Colon (tissue), 2 donors: ENCODE results near the gene OR51V1.
"Not testable (repeated sequence)": the region's sequence is repeated elsewhere in the genome, so short reads cannot be mapped to it uniquely, and the experiment has no call there.

Experiments
- FAIRE-seq: peaks from 2 replicates; lab custom pipeline; 2012; peaks lifted over from hg19 to GRCh38; lab: Jason Lieb, UNC
- donor health status: control.
- donor health status: control.

The OR51V1 gene, protein sequence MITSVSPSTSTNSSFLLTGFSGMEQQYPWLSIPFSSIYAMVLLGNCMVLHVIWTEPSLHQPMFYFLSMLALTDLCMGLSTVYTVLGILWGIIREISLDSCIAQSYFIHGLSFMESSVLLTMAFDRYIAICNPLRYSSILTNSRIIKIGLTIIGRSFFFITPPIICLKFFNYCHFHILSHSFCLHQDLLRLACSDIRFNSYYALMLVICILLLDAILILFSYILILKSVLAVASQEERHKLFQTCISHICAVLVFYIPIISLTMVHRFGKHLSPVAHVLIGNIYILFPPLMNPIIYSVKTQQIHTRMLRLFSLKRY

DNA sequence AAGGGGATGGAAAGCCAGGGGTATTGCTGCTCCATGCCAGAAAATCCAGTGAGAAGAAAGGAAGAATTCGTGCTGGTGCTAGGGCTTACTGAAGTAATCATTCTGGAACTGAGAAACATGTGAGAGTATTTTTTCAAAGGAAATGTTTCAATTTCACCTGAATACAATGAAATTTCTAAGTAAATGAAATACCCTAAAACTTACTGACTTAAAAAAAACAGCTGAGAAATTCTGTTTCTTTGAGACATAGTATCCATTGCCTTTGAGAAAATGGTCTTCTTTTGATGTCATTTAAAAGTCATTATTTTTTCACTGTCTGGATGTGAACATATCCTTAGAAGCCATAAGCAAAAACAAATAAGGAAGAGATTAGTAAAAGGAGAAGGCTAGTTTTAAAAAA, at the start of gene OR51V1:
Gene OR51V1 (minus strand): TSS at position 101 of the 400 bp plus-strand sequence. CDS start 0 bp downstream, at position 101.
- no peak for FAIRE-seq

DNA sequence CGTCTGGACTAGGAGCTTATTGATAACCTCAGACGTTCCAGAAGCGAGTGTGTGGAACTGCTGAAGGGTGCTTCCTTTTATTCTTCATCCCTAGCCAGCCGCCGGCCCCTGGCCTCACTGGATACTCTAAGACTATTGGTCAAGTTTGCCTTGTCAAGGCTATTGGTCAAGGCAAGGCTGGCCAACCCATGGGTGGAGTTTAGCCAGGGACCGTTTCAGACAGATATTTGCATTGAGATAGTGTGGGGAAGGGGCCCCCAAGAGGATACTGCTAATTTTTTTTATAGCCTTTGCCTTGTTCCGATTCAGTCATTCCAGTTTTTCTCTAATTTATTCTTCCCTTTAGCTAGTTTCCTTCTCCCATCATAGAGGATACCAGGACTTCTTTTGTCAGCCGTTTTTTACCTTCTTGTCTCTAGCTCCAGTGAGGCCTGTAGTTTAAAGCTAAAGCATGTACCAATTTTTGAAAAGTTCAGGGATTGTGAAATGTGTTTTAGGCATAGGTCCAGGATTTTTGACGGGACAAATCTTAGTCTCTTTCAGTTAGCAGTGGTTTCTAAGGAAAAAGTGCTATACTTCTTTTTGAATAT, 49.4 kb upstream of the OR51V1 start, which contains the start of gene HBG1:
Gene HBG1 (minus strand): TSS at position 51 of the 590 bp plus-strand sequence. CDS start 53 bp downstream, outside the sequence.
- not testable (repeated sequence) for FAIRE-seq

DNA sequence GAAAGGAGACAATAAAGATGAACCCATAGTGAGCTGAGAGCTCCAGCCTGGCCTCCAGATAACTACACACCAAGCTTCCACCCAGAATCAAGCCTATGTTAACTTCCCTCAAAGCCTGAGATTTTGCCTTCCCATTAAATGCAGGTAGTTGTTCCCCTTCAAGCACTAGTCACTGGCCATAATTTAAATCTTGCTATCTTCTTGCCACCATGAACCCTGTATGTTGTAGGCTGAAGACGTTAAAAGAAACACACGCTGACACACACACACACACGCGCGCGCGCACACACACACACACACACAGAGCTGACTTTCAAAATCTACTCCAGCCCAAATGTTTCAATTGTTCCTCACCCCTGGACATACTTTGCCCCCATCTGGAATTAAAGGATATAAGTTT, 48.0 kb upstream of the OR51V1 start:
- FAIRE-seq: not testable (repeated sequence)

DNA sequence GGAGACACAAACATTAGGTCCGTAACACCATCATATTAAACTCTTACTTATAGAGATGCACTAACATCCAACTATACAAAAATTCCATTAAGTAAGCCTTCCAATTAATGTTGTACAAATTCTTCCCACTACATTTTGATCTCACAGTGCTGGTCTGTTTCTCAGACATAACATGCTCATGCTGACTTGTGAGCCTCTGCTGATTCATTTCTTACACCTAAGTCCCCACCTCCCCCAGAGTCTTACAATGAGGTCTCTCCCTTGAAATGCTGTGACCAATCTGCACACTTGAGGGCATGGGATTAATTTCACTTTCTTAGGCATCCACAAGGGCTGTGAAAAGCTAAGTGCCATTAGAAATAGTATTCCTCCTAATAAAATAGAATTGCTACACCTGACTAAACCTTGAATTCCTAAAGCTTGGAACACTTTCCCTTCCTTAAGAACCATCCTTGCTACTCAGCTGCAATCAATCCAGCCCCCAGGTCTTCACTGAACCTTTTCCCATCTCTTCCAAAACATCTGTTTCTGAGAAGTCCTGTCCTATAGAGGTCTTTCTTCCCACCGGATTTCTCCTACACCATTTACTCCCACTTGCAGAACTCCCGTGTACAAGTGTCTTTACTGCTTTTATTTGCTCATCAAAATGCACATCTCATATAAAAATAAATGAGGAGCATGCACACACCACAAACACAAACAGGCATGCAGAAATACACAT, 47.1 kb upstream of the OR51V1 start:
- FAIRE-seq: no peak

DNA sequence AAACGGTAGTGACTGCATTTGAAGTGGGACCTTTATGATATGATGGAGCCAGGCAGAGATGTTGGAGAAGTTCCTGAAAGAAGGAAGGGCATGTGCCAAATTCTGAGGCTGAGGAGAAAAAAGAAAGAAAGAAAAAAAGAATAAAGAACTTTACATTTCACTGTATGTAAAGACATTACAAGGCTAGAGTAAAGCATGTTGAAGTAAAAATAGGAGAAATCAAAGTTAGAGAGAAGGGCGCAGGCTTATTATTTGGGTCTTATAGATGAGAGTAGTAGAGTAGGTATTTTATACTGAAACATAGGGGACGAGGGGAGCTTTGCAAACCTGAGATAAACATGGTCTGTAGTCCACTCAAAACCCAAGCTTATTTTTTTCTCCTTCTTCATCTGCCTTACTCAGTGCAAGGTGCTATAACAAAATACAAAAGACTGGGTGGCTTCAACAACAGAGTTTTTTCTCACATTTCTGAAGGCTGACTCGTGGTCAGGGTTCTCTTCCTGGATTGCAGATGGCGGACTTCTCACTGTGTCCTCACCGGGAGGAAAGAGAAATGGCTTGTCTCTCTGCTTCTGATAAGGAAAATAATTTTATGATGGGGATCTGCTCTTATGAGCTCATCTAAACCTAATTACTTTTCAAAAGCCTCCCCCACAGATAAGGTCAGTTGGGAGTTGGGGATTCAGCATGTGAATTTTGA, 46.4 kb upstream of the OR51V1 start:
- no peak for FAIRE-seq

DNA sequence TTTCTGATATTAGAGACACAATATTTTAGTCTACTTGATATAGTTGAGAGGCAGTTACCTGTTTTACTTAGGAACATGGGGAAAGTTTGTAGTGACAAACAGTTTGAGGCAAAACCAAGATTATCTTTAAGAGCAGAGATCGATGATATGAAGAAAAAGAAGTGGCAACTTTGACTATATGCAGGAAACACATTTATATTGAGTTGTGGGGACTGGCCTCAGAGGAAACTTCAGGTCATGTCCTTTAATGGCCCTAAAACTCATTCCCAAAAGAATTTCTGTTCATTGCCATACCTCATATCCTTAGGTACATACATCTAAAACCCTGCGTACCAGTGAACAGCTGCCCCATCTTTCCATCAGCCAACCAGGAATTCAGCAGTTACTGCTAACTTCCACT, 44.7 kb upstream of the OR51V1 start:
- no peak for FAIRE-seq

DNA sequence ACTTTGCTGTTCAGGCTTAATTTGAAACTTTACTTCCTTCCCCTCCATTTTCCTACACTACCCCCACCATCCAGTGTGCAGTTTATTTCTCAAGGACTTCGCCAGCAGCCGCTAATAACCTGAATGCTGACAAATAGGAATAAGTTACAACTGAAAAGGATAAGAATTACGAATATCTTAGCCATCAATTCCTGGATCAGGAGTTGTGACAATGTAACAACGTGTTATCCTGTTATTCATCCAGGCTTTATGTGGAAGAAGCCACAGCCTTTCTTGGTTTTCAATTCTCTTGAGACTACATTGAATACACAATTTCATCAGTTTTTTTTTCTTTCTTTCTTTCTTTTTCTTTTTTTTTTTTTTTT, 43.3 kb upstream of the OR51V1 start:
- FAIRE-seq: no peak

DNA sequence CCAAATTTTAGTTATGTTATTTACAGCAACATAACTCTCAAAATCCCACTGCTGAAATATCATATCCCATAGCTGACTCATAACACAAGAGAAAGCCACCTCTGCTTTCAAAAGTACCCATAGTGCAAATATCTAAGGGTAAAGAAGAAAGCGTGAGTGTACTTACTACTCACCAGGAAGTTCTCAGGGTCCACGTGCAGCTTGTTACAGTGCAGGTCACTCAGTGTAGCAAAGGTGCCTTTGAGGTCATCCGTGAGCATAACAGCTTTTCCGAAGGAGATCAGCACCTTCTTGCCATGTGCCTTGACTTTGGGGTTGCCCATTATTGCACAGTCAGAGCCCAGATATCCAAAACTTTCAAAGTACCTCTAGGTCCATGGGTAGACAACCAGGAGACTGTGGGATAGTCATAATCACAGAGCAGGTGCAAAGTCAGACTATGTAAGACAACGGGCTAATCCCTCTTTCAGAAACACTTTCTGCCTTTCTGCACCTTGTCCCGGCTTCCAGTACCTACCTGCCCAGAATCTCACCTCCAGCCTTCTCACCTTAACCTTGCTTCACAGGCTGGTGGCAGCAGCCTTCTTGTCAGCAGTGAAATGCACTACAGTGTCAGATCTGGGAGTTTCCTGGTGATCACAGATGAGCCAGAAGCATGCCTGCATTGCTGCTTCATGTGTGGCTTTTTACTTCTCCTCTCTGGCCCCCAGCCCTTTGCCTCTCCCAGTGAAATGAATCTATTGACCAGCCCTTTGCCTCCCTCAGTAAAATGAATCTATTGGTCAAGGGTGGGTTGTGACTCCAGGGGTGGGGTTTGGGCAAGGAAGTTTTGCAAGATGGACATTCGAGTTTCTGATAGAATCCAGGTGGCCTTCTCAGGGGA, 42.7 kb upstream of the OR51V1 start:
- FAIRE-seq: no peak

DNA sequence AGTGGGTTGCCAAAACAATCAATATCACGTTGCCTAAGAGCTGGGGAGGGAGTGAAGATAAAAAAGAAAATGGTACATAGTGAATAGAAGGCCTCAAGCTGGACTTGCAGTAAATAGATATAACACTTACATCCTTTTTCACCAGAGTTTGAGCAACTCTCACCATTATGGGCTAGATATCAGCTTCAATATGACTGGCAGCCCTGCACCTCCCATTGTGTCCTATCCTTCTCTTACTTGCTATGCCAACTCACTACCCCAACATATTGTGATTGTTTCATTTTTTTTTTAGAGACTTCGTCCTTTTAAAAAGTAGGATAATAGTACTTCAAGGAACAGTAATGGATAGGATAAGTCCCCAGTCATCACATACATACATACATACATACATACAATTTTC, 41.7 kb upstream of the OR51V1 start:
- no peak for FAIRE-seq

DNA sequence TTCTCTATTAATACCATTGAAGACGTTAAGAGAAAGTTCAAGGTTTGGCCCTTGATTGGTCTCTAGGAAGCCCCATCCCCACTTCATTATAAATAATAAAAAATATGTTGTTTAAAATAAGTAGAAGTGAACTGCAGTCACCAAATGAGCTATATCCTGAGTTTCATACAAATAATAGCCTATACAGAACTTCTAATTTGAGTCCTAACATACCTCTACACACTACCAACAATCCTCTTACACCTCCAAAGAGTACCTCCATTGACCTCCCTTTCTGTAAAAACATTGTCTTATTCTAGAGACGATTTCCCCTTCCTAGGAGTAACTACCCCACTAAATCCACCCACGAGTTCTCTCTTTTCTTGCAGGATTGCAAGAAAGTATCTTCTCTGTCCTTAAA, 41.0 kb upstream of the OR51V1 start:
- FAIRE-seq: no peak

DNA sequence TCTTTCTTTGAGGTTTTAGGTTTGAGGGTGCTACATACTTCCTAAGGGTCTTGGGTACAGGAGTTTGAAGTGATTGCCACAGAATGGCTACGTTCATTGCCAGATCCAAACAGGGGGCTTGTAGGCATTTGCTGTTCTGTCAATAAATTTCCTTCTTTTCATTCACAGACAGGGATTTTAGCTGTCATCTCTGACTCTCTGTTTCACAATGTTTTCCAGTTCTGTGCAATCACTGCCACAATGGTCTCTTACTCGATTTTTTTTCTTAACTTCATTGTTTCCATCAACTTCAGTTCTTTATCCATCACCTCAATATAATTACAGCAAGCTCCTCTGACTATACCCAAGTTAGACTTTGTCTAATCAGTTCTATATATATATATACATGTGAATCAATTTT, 40.0 kb upstream of the OR51V1 start:
- FAIRE-seq: no peak

DNA sequence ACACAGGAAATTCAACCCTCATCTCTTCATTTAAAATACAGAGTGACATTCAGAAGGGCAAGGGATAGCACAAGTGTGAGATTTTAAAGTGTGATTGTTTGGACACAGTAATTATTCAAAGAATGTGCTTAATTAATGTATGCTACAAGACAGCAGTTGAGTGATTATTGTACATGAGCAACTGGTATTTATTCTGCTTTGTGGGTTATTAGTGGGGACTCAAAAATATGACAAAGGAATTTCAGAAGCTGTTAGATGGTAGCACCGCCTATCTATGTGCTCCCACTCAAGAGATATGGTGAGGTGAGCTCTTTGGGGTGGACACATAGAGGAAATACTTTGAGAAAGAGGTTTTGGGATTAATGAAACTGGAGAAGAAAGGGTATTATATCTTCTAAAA, 39.6 kb upstream of the OR51V1 start:
- no peak for FAIRE-seq

DNA sequence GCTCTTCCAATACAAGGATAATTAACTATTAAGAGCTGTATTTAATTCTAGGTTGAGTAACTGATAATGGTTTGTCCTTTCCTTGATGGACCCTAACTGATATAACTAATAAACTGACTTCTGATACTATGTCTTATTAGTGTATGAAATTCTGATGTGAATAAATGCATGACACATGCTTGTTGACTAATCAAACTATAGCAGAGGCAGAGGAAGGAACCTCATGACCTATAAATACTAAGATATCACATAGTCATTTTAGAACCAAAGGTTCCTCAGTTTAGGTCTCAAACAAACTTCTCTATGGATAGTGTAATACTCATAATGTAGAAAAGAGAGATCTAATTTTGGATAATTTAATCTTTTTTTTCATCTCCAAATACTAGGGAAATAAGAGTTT, 38.6 kb upstream of the OR51V1 start:
- FAIRE-seq: no peak

DNA sequence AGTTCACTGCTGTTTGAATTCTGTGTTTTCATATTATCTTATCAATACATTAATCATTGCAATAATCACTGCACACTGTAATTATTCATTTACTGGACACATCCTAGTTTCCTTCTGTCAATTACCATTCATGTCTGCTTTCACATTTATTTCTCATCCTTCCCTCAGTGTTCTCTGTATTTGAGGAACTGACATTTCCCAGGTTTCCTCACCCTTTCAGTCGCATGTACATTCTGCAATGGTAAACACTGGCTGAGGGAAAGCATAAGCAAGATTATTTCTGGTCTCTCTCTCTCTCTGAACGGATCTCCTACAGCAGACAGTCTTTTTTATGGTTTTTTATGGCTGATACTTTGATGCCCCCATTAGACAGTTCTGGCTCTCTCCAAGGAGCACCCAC, 38.0 kb upstream of the OR51V1 start:
- no peak for FAIRE-seq

DNA sequence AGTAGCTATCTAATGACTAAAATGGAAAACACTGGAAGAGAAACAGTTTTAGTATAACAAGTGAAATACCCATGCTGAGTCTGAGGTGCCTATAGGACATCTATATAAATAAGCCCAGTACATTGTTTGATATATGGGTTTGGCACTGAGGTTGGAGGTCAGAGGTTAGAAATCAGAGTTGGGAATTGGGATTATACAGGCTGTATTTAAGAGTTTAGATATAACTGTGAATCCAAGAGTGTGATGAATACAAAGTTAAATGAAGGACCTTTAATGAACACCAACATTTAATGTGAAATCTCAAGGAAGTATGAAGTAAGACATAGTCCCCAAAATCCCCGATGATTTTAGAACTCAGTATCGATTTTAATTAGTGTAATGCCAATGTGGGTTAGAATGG, 36.9 kb upstream of the OR51V1 start:
- FAIRE-seq: no peak

DNA sequence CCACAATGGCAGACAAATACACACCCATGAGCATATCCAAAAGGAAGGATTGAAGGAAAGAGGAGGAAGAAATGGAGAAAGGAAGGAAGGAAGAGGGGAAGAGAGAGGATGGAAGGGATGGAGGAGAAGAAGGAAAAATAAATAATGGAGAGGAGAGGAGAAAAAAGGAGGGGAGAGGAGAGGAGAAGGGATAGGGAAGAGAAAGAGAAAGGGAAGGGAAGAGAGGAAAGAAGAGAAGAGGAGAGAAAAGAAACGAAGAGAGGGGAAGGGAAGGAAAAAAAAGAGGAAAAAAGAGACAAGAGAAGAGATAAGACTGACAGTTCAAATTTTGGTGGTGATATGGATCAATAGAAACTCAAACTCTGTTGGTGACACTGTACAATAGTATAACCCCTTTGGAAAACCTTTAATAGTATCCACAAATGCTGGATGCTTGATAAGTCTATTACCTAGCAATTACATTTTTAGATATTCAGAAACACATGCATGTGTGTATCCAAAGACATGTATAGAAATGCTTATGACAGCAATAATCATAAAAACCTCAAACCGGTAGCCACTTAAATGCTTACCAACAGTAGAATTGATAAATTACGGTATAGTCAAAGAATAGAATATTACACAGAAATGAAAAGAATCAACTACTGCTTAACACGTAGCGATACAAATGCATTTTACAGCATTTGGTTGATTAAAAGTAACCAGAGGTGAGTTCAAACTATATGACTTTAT, 35.0 kb upstream of the OR51V1 start:
- FAIRE-seq: no peak

DNA sequence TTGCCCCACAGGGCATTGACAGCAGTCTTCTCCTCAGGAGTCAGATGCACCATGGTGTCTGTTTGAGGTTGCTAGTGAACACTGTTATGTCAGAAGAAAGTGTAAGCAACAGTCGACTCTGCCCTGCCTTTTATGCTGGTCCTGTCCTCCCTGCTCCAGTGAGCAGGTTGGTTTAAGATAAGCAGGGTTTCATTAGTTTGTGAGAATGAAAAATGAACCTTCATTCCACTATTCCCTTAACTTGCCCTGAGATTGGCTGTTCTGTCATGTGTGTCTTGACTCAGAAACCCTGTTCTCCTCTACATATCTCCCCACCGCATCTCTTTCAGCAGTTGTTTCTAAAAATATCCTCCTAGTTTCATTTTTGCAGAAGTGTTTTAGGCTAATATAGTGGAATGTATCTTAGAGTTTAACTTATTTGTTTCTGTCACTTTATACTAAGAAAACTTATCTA, 33.9 kb upstream of the OR51V1 start, which contains the start of gene HBD:
Gene HBD (minus strand): TSS at position 103 of the 454 bp plus-strand sequence. CDS start 50 bp downstream, at position 53.
- FAIRE-seq: no peak

DNA sequence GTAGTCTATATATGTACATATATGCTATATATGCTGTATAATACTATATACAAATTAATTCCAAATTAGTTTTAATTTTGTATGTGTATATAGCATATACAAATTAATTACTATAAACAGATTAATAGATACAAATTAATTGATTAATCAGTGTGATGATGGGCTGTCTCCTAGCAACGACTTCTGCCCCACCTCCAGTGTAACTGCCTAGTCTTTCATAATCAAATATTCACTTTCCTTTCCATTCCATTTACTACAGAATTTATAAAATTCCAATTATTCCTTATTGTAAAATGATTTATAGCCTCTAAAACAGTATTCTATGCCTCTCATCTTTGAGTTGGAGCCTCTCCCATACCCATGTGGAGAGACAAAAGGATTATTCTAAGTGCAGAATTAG, 32.8 kb upstream of the OR51V1 start:
- FAIRE-seq: no peak

DNA sequence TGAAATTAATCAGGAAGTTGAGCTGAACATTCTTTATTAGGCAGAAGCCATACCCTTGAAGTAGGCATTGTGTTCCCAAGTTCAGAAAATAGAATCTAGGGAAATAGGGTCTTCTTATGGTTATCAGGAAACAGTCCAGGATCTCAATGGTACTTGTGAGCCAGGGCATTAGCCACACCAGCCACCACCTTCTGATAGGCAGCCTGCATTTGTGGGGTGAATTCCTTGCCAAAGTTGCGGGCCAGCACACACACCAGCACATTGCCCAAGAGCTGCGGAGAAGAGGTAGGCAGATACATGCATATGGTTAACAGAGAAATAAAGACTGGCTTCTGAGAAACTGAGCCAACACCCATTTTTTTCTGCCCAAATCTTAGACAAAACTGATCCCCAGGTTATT, 32.3 kb upstream of the OR51V1 start:
- no peak for FAIRE-seq

DNA sequence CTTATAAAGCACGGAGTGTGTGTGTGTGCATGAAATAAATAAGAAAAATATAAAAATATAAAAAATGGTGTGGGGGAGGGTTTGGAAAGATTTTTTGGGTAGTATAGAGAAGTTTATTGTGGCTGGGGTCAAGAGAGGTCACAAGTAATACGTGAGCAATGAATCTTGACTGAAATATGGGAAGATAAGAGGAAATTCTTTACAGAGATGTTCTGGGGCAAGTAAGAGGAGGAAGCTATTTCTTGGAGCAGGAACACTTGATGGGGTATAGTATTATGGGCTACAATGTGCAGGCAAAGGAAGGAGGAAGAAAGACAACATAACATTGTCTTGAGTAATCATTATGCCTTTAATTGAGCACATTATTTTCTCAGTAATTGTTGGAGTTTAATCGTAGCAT, 31.7 kb upstream of the OR51V1 start:
- no peak for FAIRE-seq

DNA sequence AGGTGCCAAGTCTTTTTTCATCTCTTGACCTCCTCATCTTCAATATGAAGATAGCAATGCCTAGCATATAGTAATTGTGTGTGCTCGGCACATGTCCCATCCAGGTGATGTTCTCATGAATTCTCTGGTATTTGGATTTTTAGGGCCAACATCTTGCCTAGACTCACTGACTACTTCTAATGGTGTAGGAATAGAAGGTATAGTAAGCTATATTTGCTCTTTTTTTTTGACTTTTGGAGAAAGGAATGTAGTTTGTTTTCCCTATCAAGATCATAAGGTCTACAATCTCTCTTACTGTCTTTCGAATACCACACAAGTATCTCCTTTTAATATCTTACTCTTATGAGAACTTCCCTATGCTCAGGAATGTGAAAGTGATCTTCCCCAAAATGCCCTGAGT, 30.6 kb upstream of the OR51V1 start:
- FAIRE-seq: no peak
